HG03521 (cell line): ENCODE data around the gene FOXP1.

Experiments
- ATAC-seq: cut with Tn5 transposase; IDR thresholded peaks from one replicate; pipeline ENCODE4 v1.9.1; 2021; ENCODE audit warnings: mild to moderate bottlenecking, moderate library complexity; ENCODE audit not compliant: unreplicated experiment

Gene FOXP1

DNA sequence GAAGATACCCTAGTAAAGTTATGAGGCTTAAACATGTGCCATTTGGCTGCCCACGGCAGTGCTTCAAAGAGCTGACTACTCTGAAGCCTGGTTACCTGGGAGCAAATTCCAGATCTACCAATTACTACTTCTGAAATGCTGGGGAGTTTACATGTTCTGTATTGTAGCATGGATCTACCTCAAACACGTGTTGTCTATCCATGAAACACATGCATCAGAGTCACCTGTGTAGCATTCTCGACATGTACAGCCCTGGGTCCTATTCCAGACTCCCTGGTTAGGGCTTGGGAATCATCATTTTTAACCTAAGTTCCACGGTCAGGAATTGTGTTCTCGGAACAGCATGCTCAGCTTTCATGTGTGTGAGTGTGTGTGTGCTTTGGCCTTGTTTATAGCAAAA is 671.8 kb downstream of the FOXP1 start:
- no peak for ATAC-seq

- ATAC-seq: no peak
Observed at GRCh38 chr3:70905491-70905890, 678.0 kb downstream of the FOXP1 start.
